GM18861 (cell line): ENCODE results near the gene PRKCZ.
"Not testable (repeated sequence)": the region's sequence is repeated elsewhere in the genome, so short reads cannot be mapped to it uniquely, and the experiment has no call there.

Experiments used
- ATAC-seq: cut with Tn5 transposase; IDR thresholded peaks from one replicate; pipeline ENCODE4 v1.9.1; 2021; ENCODE audit not compliant: unreplicated experiment

Gene PRKCZ

GRCh38 chr1:2133039-2133878 lies 83.0 kb downstream of the PRKCZ start:
- peak; percentile 77 for ATAC-seq

GRCh38 chr1:2133879-2134215 lies 83.6 kb downstream of the PRKCZ start:
- no peak for ATAC-seq

- no peak for ATAC-seq
Observed at GRCh38 chr1:2134266-2134620, 84.0 kb downstream of the PRKCZ start.

DNA sequence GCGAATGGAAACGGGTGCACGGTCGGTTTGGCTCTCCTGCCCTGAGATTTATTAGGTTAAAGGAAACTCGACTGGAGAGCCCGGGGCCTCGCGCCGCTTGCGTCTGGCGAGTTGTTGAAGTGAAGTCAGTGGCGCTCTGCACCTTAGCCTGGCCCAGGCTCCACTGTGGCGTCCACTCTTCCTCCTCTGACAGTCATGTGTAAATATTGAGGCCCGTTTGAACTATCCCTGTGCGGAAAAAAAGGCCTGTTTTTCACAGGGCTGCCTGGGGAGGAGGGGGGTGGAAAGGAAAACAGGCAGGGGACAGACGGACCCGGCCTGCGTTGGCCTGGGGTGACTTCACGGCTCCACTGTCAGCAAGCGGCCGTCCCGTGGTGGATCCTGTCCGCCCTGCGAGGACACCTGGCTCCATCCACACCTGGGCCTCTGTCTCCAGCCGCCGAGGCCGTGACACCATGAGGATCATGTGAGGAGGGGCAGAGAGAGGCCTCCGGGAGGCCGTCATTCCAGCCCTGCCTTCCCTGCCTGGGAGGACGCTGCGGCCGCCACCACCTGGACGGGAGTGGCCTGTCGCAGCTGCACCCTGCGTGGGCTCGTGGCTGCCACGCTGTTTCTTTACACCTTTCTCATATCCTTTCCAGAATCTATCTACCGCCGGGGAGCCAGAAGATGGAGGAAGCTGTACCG lies 84.6 kb downstream of the PRKCZ start:
- no peak for ATAC-seq

GRCh38 chr1:2135441-2135841 lies 85.2 kb downstream of the PRKCZ start:
- no peak for ATAC-seq

- ATAC-seq = no peak
Observed at GRCh38 chr1:2135941-2136340, 85.7 kb downstream of the PRKCZ start.

DNA sequence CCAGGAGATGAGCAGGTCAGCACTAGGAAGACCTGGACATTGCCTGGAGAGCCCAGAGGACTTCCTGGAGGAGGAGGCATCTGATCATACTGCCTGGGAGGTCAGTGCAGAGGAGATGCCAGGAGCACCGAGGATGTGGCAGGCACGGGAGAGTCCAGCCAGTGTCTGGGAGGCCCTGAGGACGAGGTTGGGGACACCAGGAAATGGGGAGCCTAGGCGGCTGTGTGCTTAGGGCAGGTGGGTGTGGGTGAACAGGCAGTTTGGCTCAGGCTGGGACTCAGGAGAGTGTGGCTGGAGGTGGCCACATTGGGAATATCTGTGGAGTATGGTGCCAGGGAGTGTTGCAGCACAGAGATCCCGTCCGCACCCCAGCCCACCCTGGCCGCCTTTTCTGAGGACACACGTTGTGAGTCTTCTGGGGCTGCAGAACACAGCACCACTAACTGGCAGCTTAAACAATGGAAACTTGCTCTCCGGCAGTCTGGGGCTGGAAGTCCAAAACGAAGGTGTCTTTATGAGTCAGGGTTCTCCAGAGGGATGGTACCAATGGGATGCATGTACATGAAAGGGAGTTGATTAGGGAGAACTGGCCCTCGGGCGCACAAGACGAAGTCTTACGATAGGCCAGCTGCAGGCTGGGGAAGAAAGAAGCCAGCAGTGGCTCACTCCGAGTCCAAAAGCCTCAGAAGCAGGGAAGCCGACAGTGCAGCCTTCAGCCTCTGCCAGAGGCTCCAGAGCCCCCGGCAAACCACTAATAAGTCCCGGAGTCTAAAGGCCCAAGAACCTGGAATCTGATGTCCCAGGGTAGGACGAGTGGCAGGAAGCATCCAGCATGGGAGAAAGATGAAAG lies 86.4 kb downstream of the PRKCZ start:
- ATAC-seq = no peak

GRCh38 chr1:2137257-2138121 lies 87.3 kb downstream of the PRKCZ start:
- ATAC-seq = no peak

DNA sequence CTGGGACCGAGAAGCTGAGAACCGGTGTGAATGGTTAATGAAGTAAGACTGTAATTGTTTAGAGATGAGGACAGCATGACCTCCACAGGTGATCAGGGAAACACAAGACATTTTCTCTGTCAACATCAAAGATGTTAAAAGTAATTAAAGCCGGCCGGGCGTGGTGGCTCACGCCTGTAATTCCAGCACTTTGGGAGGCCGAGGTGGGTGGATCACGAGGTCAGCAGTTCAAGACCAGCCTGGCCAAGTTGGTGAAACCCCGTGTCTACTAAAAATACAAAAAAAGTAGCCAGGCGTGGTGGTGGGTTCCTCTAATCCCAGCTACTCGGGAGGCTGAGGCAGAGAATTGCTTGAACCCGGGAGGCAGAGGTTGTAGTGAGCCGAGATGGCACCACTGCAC lies 88.9 kb downstream of the PRKCZ start:
- not testable (repeated sequence) for ATAC-seq

- no peak for ATAC-seq
Observed at GRCh38 chr1:2141025-2141424, 90.8 kb downstream of the PRKCZ start.

- no peak for ATAC-seq
Observed at GRCh38 chr1:2143814-2144500, 93.7 kb downstream of the PRKCZ start.

- ATAC-seq = no peak
Observed at GRCh38 chr1:2144501-2145090, 94.4 kb downstream of the PRKCZ start.

- no peak for ATAC-seq
Observed at GRCh38 chr1:2145946-2146835, 96.0 kb downstream of the PRKCZ start.

DNA sequence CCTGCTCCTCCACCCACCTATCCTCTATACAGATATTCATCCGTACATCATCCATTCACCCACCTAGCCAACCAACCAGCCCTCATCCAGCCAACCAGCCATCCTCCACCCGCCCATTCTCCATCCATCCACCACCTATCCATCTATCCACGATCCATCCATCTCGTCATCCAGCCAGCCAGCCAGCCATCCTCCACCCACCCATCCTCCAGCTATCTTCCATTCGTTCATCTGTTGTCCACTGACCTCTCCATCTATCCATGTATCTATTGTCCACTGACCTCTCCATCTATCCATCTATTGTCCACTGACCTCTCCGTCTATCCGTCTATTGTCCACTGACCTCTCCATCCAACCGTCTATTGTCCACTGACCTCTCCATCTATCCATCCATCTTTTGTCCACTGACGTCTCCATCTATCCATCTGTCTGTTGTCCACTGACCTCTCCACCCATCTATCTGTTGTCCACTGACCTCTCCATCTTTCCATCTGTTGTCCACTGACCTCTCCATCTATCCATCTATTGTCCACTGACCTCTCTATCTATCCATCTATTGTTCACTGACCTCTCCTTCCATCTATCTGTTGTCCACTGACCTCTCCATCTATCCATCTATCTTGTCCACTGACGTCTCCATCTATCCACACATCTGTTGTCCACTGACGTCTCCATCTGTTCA lies 96.8 kb downstream of the PRKCZ start:
- ATAC-seq = no peak

- ATAC-seq = not testable (repeated sequence)
Observed at GRCh38 chr1:2147869-2148268, 97.7 kb downstream of the PRKCZ start.

GRCh38 chr1:2148691-2149090 lies 98.5 kb downstream of the PRKCZ start:
- no peak for ATAC-seq

- ATAC-seq = no peak
Observed at GRCh38 chr1:2150801-2151200, 100.6 kb downstream of the PRKCZ start.

GRCh38 chr1:2151252-2151651 lies 101.0 kb downstream of the PRKCZ start:
- no peak for ATAC-seq
